Bronchial epithelial cell (primary cell): ENCODE measurements around the gene SF3A2. TPM values are rescaled to one million over a fixed set of nuclear protein-coding genes. Genes with fewer than 3 reads are reported as not detected.

ENCODE experiments used
- DNase-seq: peaks from one replicate; pipeline ENCODE4 v3.0.0-alpha.2; 2010; ENCODE audit warnings: low read depth
- FAIRE-seq: peaks from 2 replicates; lab custom pipeline; 2011; peaks lifted over from hg19 to GRCh38; lab: Jason Lieb, UNC
- H3K27me3 ChIP-seq: 2 replicates; pipeline ENCODE4 v1.5.1; 2011; ENCODE audit warnings: low read length; ENCODE audit not compliant: control insufficient read depth, insufficient read depth
- H3K36me3 ChIP-seq: 2 replicates; pipeline ENCODE4 v1.5.1; 2011; ENCODE audit warnings: low read length; ENCODE audit not compliant: control insufficient read depth, insufficient read depth
- H3K4me3 ChIP-seq: 2 replicates; pipeline ENCODE4 v1.5.1; 2011; ENCODE audit warnings: mild to moderate bottlenecking, low read depth, low read length, control low read depth
- total RNA-seq: library from RNA; depleted of rRNA; stranded (reverse); fragments of >200 nt; gene quantifications from 2 replicates; pipeline ENCODE4 v1.2.1, GENCODE V29; 2014
- TF ChIP-seq, protein P1 (sequence below): IDR thresholded peaks from 2 replicates; pipeline ENCODE4 v1.5.1; 2011; ENCODE audit warnings: mild to moderate bottlenecking, moderate library complexity, low read length, control low read depth, inconsistent platforms; ENCODE audit not compliant: insufficient read depth, severe bottlenecking

The SF3A2 gene
- total RNA-seq, 1 donor from 2014 or later: 24.2 TPM

DNA sequence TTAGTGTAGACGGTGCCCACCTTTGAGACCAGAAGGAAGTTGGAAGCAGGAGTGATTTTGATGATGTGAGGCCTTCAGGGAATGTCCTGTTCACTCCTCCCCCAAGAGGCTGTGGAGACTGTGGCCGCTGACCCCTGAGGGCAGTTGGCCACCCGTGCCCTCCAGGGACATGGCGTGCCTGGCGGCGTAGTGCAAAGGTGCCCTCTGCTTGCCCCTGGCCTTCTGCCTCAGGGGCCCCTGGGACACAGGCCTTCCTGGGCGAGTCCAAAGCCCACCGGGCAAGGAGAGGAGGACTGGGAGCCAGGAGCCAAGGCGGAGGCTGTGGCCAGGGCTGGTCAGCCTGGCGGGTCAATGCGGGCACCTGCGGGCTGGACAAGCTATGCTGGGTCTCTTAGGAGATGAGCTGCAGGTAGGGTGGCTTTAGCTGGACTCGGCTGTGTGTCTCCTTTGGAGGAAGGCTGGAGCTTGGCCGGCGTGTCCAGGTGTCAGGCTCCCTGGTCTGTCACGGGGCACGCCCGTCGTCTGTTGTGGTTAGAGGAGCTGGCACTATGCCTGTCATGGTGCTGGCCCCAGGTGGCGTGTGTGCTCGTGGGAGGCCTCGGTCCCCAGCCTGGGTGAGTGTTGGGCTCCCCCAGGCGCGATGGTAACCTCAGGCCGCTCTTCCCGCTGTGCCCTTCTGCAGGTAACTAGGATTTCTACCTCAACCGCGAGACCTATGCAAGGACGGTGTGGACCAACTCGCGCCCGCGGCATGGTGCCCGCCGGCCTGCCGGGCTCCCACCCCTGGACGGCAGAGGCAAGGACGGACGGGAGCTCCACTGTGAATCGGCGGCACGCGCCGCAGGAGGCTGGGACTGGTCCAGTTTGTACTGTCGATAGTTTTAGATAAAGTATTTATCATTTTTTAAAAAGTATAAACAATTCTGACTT lies 7.3 kb upstream of the SF3A2 start:
- Histone ChIP-seq H3K4me3 (no peak overlapping the region), H3K27me3 (no peaks in the 10 kb centered on the region), H3K36me3 (peaks cover 32% of the 10 kb centered on the region)
- DNase-seq (no peak), FAIRE-seq (no peak)
- TF ChIP-seq, protein P1, sequence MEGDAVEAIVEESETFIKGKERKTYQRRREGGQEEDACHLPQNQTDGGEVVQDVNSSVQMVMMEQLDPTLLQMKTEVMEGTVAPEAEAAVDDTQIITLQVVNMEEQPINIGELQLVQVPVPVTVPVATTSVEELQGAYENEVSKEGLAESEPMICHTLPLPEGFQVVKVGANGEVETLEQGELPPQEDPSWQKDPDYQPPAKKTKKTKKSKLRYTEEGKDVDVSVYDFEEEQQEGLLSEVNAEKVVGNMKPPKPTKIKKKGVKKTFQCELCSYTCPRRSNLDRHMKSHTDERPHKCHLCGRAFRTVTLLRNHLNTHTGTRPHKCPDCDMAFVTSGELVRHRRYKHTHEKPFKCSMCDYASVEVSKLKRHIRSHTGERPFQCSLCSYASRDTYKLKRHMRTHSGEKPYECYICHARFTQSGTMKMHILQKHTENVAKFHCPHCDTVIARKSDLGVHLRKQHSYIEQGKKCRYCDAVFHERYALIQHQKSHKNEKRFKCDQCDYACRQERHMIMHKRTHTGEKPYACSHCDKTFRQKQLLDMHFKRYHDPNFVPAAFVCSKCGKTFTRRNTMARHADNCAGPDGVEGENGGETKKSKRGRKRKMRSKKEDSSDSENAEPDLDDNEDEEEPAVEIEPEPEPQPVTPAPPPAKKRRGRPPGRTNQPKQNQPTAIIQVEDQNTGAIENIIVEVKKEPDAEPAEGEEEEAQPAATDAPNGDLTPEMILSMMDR: no peak

GRCh38 chr19:2230033-2230531 lies 6.5 kb upstream of the SF3A2 start:
- TF ChIP-seq, protein P1: no peak
- FAIRE-seq (no peak), DNase-seq (no peak)
- Histone ChIP-seq H3K36me3 (peaks cover 30% of the 10 kb centered on the region), H3K4me3 (no peak overlapping the region), H3K27me3 (no peaks in the 10 kb centered on the region)

DNA sequence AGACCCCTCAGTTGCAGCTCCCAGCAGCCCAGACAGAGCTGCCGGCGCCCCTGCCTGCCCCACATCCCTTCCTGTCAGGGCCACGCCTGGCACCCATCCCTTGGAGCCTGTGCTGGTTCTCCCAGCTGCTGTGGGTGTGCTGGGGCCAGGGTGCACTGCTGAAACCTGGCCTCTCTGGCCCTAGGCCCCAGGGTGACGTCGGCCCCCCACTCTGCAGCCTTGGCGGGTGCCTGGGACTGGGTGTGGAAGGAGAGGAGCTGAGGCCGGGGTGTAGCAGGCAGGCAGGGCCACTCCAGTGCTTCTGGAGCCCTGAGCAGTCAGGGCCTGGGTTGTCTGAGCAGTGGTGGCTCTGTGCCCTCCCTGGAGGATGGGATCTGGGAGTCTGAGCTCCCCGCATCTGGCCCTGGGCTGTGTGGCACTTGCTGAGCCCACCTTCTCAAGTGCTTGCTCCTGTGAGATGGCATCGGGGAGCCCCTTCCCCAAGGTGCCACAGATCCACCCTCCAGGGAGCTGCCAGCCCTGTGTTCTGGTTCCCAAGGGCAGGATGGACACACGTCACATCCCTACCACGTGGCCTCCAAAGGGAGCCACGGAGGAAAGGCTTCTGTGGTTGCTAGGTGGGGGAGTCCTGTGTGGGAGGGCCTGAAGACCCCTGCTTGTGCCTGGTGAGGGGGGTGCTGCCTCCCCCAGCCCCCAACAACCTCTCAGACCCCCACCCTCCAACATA lies 5.7 kb upstream of the SF3A2 start:
- Histone ChIP-seq H3K27me3 (no peaks in the 10 kb centered on the region), H3K4me3 (no peak overlapping the region), H3K36me3 (peaks cover 27% of the 10 kb centered on the region)
- DNase-seq (no peak), FAIRE-seq (no peak)
- TF ChIP-seq, protein P1: no peak

DNA sequence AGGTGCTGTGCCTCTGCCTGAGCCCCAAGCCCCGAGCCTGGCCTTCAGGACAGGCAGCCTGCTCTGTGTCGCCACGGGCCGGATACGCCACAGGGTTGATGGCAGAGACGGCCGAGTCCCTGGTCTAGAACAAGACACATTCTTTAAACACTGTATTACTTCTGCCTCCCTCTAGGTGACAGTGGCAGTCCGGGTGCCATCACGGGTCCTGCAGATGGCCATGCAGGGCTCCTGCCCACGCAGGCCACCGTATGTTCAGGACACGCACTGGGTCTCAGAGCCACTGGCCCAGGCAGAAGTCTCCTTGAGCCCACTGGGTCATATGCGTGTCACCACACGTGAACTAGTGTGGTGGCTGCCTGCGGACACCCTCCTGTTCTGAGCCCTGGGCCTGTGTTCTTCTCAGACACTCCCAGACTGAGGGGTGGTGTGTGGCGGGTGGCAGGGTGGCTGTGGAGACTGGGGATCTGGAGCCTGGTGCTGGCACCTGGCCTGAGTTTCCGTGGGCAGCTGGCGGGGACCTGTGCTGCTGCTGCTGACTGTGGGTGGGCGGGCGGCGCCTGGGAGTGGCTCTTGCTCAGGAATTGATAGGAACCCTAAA lies 4.9 kb upstream of the SF3A2 start:
- TF ChIP-seq, protein P1: no peak
- no peak for DNase-seq
- no peaks in the 10 kb centered on the region for H3K27me3 ChIP-seq
- no peak overlapping the region for H3K4me3 ChIP-seq
- no peak for FAIRE-seq
- peaks cover 25% of the 10 kb centered on the region for H3K36me3 ChIP-seq

- Histone ChIP-seq H3K36me3 (peaks cover 23% of the 10 kb centered on the region), H3K27me3 (no peaks in the 10 kb centered on the region), H3K4me3 (no peak overlapping the region)
- TF ChIP-seq, protein P1: no peak
- FAIRE-seq (no peak), DNase-seq (no peak)
Observed at GRCh38 chr19:2232286-2233151, 4.1 kb upstream of the SF3A2 start.
